GM13977 (cell line): ENCODE results near the gene ROBO2.

Experiments used
- DNase-seq: peaks from one replicate; pipeline ENCODE4 v3.0.0; 2012; ENCODE audit warnings: low spot score
- in situ Hi-C: fragments of 300-500 bp; cut with MboI; formaldehyde crosslinking; loops from one replicate; pipeline ENCODE4 v1.12.0; 2022; ENCODE audit warnings: low sequenced_read_pairs, low pct_unique_long_range_greater_than_20kb, mixed read lengths, inconsistent platforms; ENCODE audit not compliant: unreplicated experiment
- TF ChIP-seq, protein P1 (sequence below): IDR thresholded peaks from 2 replicates; pipeline ENCODE4 v1.5.1; 2012; ENCODE audit warnings: mild to moderate bottlenecking, control low read depth; ENCODE audit not compliant: insufficient read depth; ENCODE audit errors: extremely low read depth, missing control alignments

The ROBO2 gene

DNA sequence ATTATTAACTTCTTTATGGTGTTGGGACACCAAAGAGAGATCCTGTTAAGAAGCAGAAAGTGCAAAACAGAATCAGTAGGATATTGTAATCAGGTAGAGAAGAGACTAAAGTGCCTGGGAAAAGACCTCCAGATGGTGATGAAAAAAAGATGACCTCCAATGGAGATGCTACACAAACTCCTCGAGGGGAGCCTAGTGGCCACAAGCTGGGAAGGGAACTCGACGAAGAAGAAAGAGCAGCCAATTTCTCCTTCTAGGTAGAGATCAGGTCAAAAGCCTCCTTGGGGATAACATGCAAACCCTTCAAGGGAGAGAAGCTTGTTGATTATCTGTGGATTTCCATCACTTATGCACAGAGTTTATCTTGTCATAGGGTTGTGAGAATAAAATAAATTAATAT is 647.6 kb downstream of the ROBO2 start:
- no peak for DNase-seq
- TF ChIP-seq, protein P1, sequence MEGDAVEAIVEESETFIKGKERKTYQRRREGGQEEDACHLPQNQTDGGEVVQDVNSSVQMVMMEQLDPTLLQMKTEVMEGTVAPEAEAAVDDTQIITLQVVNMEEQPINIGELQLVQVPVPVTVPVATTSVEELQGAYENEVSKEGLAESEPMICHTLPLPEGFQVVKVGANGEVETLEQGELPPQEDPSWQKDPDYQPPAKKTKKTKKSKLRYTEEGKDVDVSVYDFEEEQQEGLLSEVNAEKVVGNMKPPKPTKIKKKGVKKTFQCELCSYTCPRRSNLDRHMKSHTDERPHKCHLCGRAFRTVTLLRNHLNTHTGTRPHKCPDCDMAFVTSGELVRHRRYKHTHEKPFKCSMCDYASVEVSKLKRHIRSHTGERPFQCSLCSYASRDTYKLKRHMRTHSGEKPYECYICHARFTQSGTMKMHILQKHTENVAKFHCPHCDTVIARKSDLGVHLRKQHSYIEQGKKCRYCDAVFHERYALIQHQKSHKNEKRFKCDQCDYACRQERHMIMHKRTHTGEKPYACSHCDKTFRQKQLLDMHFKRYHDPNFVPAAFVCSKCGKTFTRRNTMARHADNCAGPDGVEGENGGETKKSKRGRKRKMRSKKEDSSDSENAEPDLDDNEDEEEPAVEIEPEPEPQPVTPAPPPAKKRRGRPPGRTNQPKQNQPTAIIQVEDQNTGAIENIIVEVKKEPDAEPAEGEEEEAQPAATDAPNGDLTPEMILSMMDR: no peak
- in situ Hi-C loops: no loop called here

DNA sequence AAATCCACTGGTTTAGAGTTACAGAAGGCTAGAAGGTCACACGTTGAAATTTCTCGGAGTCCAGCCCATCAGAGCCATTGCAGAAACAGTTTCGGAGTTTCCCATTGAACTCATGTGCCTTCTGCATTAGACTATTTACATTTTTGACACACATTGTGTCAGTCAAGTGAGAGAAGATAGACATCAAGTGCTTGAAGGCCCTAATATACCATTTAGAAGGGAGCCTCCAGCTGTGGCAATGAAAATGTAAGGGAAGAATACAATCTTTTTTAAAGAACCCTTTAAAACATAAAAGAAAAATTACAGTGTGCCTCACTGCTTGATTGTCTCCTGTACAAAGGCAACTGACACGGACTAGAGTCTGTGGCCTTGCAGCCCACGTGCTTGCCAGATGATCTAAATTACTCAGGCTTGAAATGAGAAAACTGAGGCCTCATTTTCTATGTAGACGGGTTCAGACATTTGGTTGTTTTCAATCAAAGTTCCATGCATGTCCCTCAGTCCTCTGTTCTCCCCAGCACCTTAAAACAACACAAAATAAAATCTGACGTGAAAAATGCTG is 650.5 kb downstream of the ROBO2 start:
- TF ChIP-seq, protein P1: no peak
- in situ Hi-C loops: no loop called here
- DNase-seq: no peak

DNA sequence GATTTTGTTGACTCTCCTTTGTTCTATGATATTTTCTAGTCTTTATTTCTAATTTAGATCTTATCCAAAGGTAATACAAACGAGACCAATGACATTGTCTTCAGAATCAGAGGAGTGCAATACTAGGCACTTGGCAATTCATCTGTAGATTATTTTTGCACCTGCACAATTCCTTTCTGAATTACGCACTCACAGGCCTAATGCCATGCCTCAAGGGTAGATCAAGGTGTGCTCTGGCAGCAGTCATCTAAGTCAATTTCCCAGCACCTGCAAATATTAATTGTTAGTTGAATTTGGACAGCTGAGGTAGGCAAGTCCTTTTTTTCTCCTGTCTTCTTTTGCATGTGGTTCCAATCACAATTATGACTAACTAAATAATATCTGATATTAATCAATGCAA is 653.2 kb downstream of the ROBO2 start:
- DNase-seq: no peak
- TF ChIP-seq, protein P1: no peak

DNA sequence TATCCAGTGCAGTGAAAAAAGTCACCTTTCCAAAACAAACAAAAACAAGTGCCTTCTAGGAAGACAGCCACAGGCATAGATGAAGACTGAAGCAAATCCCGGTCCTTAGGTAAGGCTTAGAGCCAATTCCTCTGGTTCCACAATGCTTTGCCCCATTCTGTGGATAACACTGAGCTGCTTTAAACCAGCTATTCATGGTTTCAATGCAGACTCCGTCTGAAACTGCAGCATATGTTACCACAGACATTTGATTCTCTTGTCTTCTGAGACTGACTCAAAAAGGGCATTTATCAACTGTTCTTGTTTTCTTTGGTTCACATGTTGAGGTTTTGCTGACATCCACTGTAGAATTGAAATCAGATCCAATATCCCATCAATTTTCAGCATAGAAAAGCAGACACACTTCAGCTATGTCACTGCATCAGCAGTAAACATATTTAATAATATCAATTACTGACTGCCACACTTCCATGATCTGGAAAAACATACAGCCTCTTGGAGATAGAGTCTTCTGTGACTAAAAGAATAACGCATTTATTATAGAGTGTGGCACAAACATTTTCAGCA is 659.3 kb downstream of the ROBO2 start:
- DNase-seq: no peak
- in situ Hi-C loops: no loop called here
- TF ChIP-seq, protein P1: no peak

More for the DNA sequence above, 653.2 kb downstream of the ROBO2 start:
- in situ Hi-C loops: no loop called here
